Panc1 (cell line): Measurements from ENCODE around the gene CPD.

Experiments used
- POLR2AphosphoS5 ChIP-seq: IDR thresholded peaks from 2 replicates; pipeline ENCODE4 v1.6.1; 2012; ENCODE audit warnings: mild to moderate bottlenecking, low read depth, low read length, moderate library complexity
- TF ChIP-seq, protein P1 (sequence below): fragments of 450-650 bp; IDR thresholded peaks from 2 replicates; pipeline ENCODE4 v1.5.1; 2017; ENCODE audit warnings: mild to moderate bottlenecking

DNA sequence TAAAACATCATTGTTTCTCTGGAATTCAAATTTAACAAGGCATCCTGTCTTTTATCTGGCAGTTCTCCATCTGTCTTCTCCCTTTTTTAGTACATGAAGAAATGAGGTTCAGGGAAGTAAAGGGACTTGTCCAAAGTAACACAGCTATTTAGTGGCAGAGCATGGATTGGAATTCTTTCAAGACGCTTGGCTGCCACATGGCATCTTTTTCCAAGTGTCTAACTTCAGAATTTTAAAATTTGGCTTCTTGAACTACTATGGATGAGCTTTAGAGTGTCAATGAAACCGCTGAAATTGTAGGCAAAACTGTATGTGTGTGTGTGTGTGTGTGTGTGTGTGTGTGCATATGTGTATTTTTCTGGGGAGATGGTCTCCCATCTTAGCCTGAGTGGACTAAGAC is 39.6 kb upstream of the CPD start:
- TF ChIP-seq, protein P1, sequence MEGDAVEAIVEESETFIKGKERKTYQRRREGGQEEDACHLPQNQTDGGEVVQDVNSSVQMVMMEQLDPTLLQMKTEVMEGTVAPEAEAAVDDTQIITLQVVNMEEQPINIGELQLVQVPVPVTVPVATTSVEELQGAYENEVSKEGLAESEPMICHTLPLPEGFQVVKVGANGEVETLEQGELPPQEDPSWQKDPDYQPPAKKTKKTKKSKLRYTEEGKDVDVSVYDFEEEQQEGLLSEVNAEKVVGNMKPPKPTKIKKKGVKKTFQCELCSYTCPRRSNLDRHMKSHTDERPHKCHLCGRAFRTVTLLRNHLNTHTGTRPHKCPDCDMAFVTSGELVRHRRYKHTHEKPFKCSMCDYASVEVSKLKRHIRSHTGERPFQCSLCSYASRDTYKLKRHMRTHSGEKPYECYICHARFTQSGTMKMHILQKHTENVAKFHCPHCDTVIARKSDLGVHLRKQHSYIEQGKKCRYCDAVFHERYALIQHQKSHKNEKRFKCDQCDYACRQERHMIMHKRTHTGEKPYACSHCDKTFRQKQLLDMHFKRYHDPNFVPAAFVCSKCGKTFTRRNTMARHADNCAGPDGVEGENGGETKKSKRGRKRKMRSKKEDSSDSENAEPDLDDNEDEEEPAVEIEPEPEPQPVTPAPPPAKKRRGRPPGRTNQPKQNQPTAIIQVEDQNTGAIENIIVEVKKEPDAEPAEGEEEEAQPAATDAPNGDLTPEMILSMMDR: no peak
- TF ChIP-seq POLR2AphosphoS5: no peak
